HPDE6-E6E7 (cell line): ENCODE data around the gene HABP2.

Source experiments
- DNase-seq: peaks from one replicate; pipeline ENCODE4 v3.0.0; 2011; ENCODE audit warnings: missing footprints; ENCODE audit errors: extremely low spot score

The HABP2 gene

GRCh38 chr10:113557903-113558321 lies 5.1 kb downstream of the HABP2 start:
- no peak for DNase-seq

- no peak for DNase-seq
Observed at GRCh38 chr10:113560071-113560470, 7.2 kb downstream of the HABP2 start.

GRCh38 chr10:113561214-113561613 lies 8.4 kb downstream of the HABP2 start:
- no peak for DNase-seq

- DNase-seq: no peak
Observed at GRCh38 chr10:113562069-113562468, 9.2 kb downstream of the HABP2 start.

GRCh38 chr10:113562704-113563103 lies 9.9 kb downstream of the HABP2 start:
- no peak for DNase-seq

- DNase-seq: peak; percentile 66
Observed at GRCh38 chr10:113563306-113564088, 10.6 kb downstream of the HABP2 start.

GRCh38 chr10:113565364-113565763 lies 12.5 kb downstream of the HABP2 start:
- DNase-seq: no peak

- DNase-seq: no peak
Observed at GRCh38 chr10:113566888-113567287, 14.0 kb downstream of the HABP2 start.

GRCh38 chr10:113569576-113569975 lies 16.7 kb downstream of the HABP2 start:
- DNase-seq: no peak

GRCh38 chr10:113572520-113573290 lies 19.9 kb downstream of the HABP2 start:
- no peak for DNase-seq

- no peak for DNase-seq
Observed at GRCh38 chr10:113573368-113573767, 20.5 kb downstream of the HABP2 start.

GRCh38 chr10:113576852-113577251 lies 24.0 kb downstream of the HABP2 start:
- DNase-seq: peak; percentile 7

- no peak for DNase-seq
Observed at GRCh38 chr10:113578773-113579172, 25.9 kb downstream of the HABP2 start.

GRCh38 chr10:113581092-113581491 lies 28.2 kb downstream of the HABP2 start:
- no peak for DNase-seq

GRCh38 chr10:113583571-113583970 lies 30.7 kb downstream of the HABP2 start:
- DNase-seq: no peak

GRCh38 chr10:113585949-113586348 lies 33.1 kb downstream of the HABP2 start:
- no peak for DNase-seq

- DNase-seq: no peak
Observed at GRCh38 chr10:113589201-113589770, 36.4 kb downstream of the HABP2 start.

GRCh38 chr10:113590581-113590980 lies 37.7 kb downstream of the HABP2 start:
- DNase-seq: no peak

GRCh38 chr10:113592380-113592779 lies 39.5 kb downstream of the HABP2 start:
- DNase-seq: no peak

GRCh38 chr10:113594652-113595051 lies 41.8 kb downstream of the HABP2 start:
- DNase-seq: no peak

- DNase-seq: no peak
Observed at GRCh38 chr10:113600569-113600968, 47.7 kb downstream of the HABP2 start.

- DNase-seq: no peak
Observed at GRCh38 chr10:113603057-113603777, 50.4 kb downstream of the HABP2 start.
